ENCODE data around the gene MMRN2. TPM values are rescaled to one million over a fixed set of nuclear protein-coding genes. Genes with fewer than 3 reads are reported as not detected.
"Not testable (repeated sequence)": the region's sequence is repeated elsewhere in the genome, so short reads cannot be mapped to it uniquely, and the experiment has no call there.

MMRN2 gene
- total RNA-seq = 0.08 and 0.14 TPM in 2 replicates

GRCh38 chr10:86957471-86958115, at the start of gene MMRN2:
TSS of gene MMRN2 (minus strand) at chr10:86957615. CDS start at chr10:86957541, 74 bp downstream.
- DNase-seq (ENCODE audit: low read depth) = no peak
- Histone ChIP-seq H3K27me3 (ENCODE audit: control insufficient read depth, insufficient read depth, low read length) (no peaks in the 10 kb centered on the region), H3K4me3 (ENCODE audit: low read depth, low read length) (no peak within 1 kb of the TSS), H3K36me3 (ENCODE audit: control insufficient read depth, insufficient read depth, low read length) (no peaks in the 10 kb centered on the region)
- no peak for TF ChIP-seq CTCF (IDR thresholded peaks at IDR 0.05; ENCODE audit: insufficient read depth, low read length, poor library complexity, severe bottlenecking)

GRCh38 chr10:87007124-87007523, 49.7 kb upstream of the MMRN2 start:
- not testable (repeated sequence) for DNase-seq (ENCODE audit: low read depth); H3K36me3 ChIP-seq (ENCODE audit: control insufficient read depth, insufficient read depth, low read length); H3K27me3 ChIP-seq (ENCODE audit: control insufficient read depth, insufficient read depth, low read length); H3K4me3 ChIP-seq (ENCODE audit: low read depth, low read length)

- TF ChIP-seq CTCF (IDR thresholded peaks at IDR 0.05; ENCODE audit: insufficient read depth, low read length, poor library complexity, severe bottlenecking) = no peak
- no peak overlapping the region for H3K4me3 ChIP-seq (ENCODE audit: low read depth, low read length)
- H3K27me3 ChIP-seq (ENCODE audit: control insufficient read depth, insufficient read depth, low read length) = no peaks in the 10 kb centered on the region
- H3K36me3 ChIP-seq (ENCODE audit: control insufficient read depth, insufficient read depth, low read length) = no peaks in the 10 kb centered on the region
- no peak for DNase-seq (ENCODE audit: low read depth)
These were observed 43.1 kb upstream of the MMRN2 start for GRCh38 chr10:87000491-87000890.

GRCh38 chr10:86999802-87000403, 42.5 kb upstream of the MMRN2 start:
- H3K36me3 ChIP-seq (ENCODE audit: control insufficient read depth, insufficient read depth, low read length); DNase-seq (ENCODE audit: low read depth): not testable (repeated sequence)

GRCh38 chr10:86992929-86993328, 35.5 kb upstream of the MMRN2 start:
- no peaks in the 10 kb centered on the region for H3K36me3 ChIP-seq (ENCODE audit: control insufficient read depth, insufficient read depth, low read length)
- H3K27me3 ChIP-seq (ENCODE audit: control insufficient read depth, insufficient read depth, low read length) = no peaks in the 10 kb centered on the region
- no peak for DNase-seq (ENCODE audit: low read depth)
- TF ChIP-seq CTCF (IDR thresholded peaks at IDR 0.05; ENCODE audit: insufficient read depth, low read length, poor library complexity, severe bottlenecking) = no peak
- H3K4me3 ChIP-seq (ENCODE audit: low read depth, low read length) = no peak overlapping the region

More at GRCh38 chr10:86999802-87000403, 42.5 kb upstream of the MMRN2 start:
- not testable (repeated sequence) for H3K27me3 ChIP-seq (ENCODE audit: control insufficient read depth, insufficient read depth, low read length); H3K4me3 ChIP-seq (ENCODE audit: low read depth, low read length)

GRCh38 chr10:86992456-86992855, 35.0 kb upstream of the MMRN2 start:
- H3K27me3 ChIP-seq (ENCODE audit: control insufficient read depth, insufficient read depth, low read length) = no peaks in the 10 kb centered on the region
- no peak for TF ChIP-seq CTCF (IDR thresholded peaks at IDR 0.05; ENCODE audit: insufficient read depth, low read length, poor library complexity, severe bottlenecking)
- no peaks in the 10 kb centered on the region for H3K36me3 ChIP-seq (ENCODE audit: control insufficient read depth, insufficient read depth, low read length)
- no peak overlapping the region for H3K4me3 ChIP-seq (ENCODE audit: low read depth, low read length)
- no peak for DNase-seq (ENCODE audit: low read depth)

- H3K27me3 ChIP-seq (ENCODE audit: control insufficient read depth, insufficient read depth, low read length); DNase-seq (ENCODE audit: low read depth); H3K4me3 ChIP-seq (ENCODE audit: low read depth, low read length); H3K36me3 ChIP-seq (ENCODE audit: control insufficient read depth, insufficient read depth, low read length): not testable (repeated sequence)
These were observed 33.9 kb upstream of the MMRN2 start for GRCh38 chr10:86991362-86991761.
